ENCODE measurements around the gene FAAP100. TPM values are rescaled to one million over a fixed set of nuclear protein-coding genes. Genes with fewer than 3 reads are reported as not detected.

Gene FAAP100
- total and polyA plus RNA-seq, 2 experiments from 2014 or later = 25.2 to 44.9 TPM

- Histone ChIP-seq H3K9me3 (ENCODE audit: low read depth) (no peaks in the 10 kb centered on the region), H3K4me2 (ENCODE audit: unreplicated experiment) (peak overlapping the region; percentile 91), H3K4me1 (ENCODE audit: insufficient read depth) (peaks cover 28% of the 10 kb centered on the region), H3K9me2 (ENCODE audit: insufficient read depth) (no peaks in the 10 kb centered on the region), H3F3A (ENCODE audit: insufficient read depth) (peaks cover 31% of the 10 kb centered on the region), H3K9ac (peak overlapping the region; percentile 81), H3K27me3 (replicated peaks; ENCODE audit: insufficient read depth) (no peaks in the 10 kb centered on the region), H3K4me3 (peak overlapping the region; percentile 87), H3K36me3 (ENCODE audit: low read depth) (peaks cover 6% of the 10 kb centered on the region), H3K79me2 (ENCODE audit: insufficient read depth) (peaks cover 44% of the 10 kb centered on the region), H3K27ac (peak overlapping the region; percentile 82; the same call in 1 of the 2 replicates), H4K20me1 (ENCODE audit: insufficient read depth) (peaks cover 4% of the 10 kb centered on the region; the same call in 1 of the 2 replicates), H2AFZ (no peak overlapping the region)
- 45 to 53% methylated on average over 4 of the region's 4 CpGs for WGBS, 2 experiments (ENCODE audit: low coverage in 1 of 2, low lambda C conversion rate in 2 of 2, missing lambda C conversion rate in 2 of 2)
- no peak for DNase-seq
- TF ChIP-seq EZH2phosphoT487 (IDR thresholded peaks at IDR 0.05; ENCODE audit: insufficient read depth, low read depth) (no peak), EZH2 (IDR thresholded peaks at IDR 0.05; ENCODE audit: insufficient read depth, poor library complexity, severe bottlenecking) (no peak)
- in situ Hi-C loops (cut with MboI) = no loop called here
Measured at GRCh38 chr17:81516439-81516838, 35.7 kb downstream of the FAAP100 start.

- TF ChIP-seq EZH2phosphoT487 (IDR thresholded peaks at IDR 0.05; ENCODE audit: insufficient read depth, low read depth) (no peak), EZH2 (IDR thresholded peaks at IDR 0.05; ENCODE audit: insufficient read depth, poor library complexity, severe bottlenecking) (no peak)
- no peak overlapping the region for H2AFZ ChIP-seq
- peaks cover 35% of the 10 kb centered on the region for H3F3A ChIP-seq (ENCODE audit: insufficient read depth)
- peak overlapping the region; percentile 81 for H3K9ac ChIP-seq
- peak overlapping the region; percentile 91 for H3K4me2 ChIP-seq (ENCODE audit: unreplicated experiment)
- no peaks in the 10 kb centered on the region for H3K27me3 ChIP-seq (replicated peaks; ENCODE audit: insufficient read depth)
- H3K79me2 ChIP-seq (ENCODE audit: insufficient read depth) = peaks cover 53% of the 10 kb centered on the region
- H4K20me1 ChIP-seq (ENCODE audit: insufficient read depth) = peaks cover 9% of the 10 kb centered on the region; the same call in 1 of the 2 replicates
- peak overlapping the region; percentile 87 for H3K4me3 ChIP-seq
- peaks cover 28% of the 10 kb centered on the region for H3K4me1 ChIP-seq (ENCODE audit: insufficient read depth)
- peaks cover 14% of the 10 kb centered on the region for H3K36me3 ChIP-seq (ENCODE audit: low read depth)
- 54 to 58% methylated on average over 19 of the region's 19 CpGs for WGBS, 2 experiments (ENCODE audit: low coverage in 1 of 2, low lambda C conversion rate in 2 of 2, missing lambda C conversion rate in 2 of 2)
- no peaks in the 10 kb centered on the region for H3K9me3 ChIP-seq (ENCODE audit: low read depth)
- peak overlapping the region; percentile 82 for H3K27ac ChIP-seq
- DNase-seq = no peak
- in situ Hi-C loops (cut with MboI) = no loop called here
- no peaks in the 10 kb centered on the region for H3K9me2 ChIP-seq (ENCODE audit: insufficient read depth)
Measured at GRCh38 chr17:81515530-81516041, 36.6 kb downstream of the FAAP100 start.

GRCh38 chr17:81514739-81515529 is 37.2 kb downstream of the FAAP100 start:
- H2AFZ ChIP-seq = peak overlapping the region; percentile 28; the same call in 1 of the 2 replicates
- H3F3A ChIP-seq (ENCODE audit: insufficient read depth) = peaks cover 39% of the 10 kb centered on the region
- in situ Hi-C loops (cut with MboI) = no loop called here
- no peaks in the 10 kb centered on the region for H3K9me2 ChIP-seq (ENCODE audit: insufficient read depth)
- peaks cover 16% of the 10 kb centered on the region; the same call in 1 of the 2 replicates for H4K20me1 ChIP-seq (ENCODE audit: insufficient read depth)
- peak; percentile 88 for DNase-seq
- peak overlapping the region; percentile 87 for H3K4me3 ChIP-seq
- H3K79me2 ChIP-seq (ENCODE audit: insufficient read depth) = peaks cover 59% of the 10 kb centered on the region
- peak overlapping the region; percentile 91 for H3K4me2 ChIP-seq (ENCODE audit: unreplicated experiment)
- no peaks in the 10 kb centered on the region for H3K9me3 ChIP-seq (ENCODE audit: low read depth)
- TF ChIP-seq EZH2phosphoT487 (IDR thresholded peaks at IDR 0.05; ENCODE audit: insufficient read depth, low read depth) = no peak
- TF ChIP-seq EZH2 (IDR thresholded peaks at IDR 0.05; ENCODE audit: insufficient read depth, poor library complexity, severe bottlenecking) = no peak
- WGBS, 2 experiments (ENCODE audit: low coverage in 1 of 2, low lambda C conversion rate in 2 of 2, missing lambda C conversion rate in 2 of 2) = 2 to 4% methylated on average over 27 to 63 of the region's 82 CpGs
- peaks cover 21% of the 10 kb centered on the region for H3K36me3 ChIP-seq (ENCODE audit: low read depth)
- peak overlapping the region; percentile 82 for H3K27ac ChIP-seq
- H3K4me1 ChIP-seq (ENCODE audit: insufficient read depth) = peaks cover 28% of the 10 kb centered on the region
- no peaks in the 10 kb centered on the region for H3K27me3 ChIP-seq (replicated peaks; ENCODE audit: insufficient read depth)
- peak overlapping the region; percentile 81 for H3K9ac ChIP-seq

GRCh38 chr17:81514489-81514738 is 37.7 kb downstream of the FAAP100 start:
- 0 to 2% methylated on average over 7 to 16 of the region's 34 CpGs for WGBS, 2 experiments (ENCODE audit: low coverage in 1 of 2, low lambda C conversion rate in 2 of 2, missing lambda C conversion rate in 2 of 2)
- peaks cover 44% of the 10 kb centered on the region for H3F3A ChIP-seq (ENCODE audit: insufficient read depth)
- H3K9ac ChIP-seq = peak overlapping the region; percentile 81
- no peaks in the 10 kb centered on the region for H3K27me3 ChIP-seq (replicated peaks; ENCODE audit: insufficient read depth)
- H3K4me2 ChIP-seq (ENCODE audit: unreplicated experiment) = peak overlapping the region; percentile 91
- DNase-seq = no peak
- H3K9me2 ChIP-seq (ENCODE audit: insufficient read depth) = no peaks in the 10 kb centered on the region
- TF ChIP-seq EZH2phosphoT487 (IDR thresholded peaks at IDR 0.05; ENCODE audit: insufficient read depth, low read depth) = no peak
- TF ChIP-seq EZH2 (IDR thresholded peaks at IDR 0.05; ENCODE audit: insufficient read depth, poor library complexity, severe bottlenecking) = no peak
- H3K9me3 ChIP-seq (ENCODE audit: low read depth) = no peaks in the 10 kb centered on the region
- peaks cover 65% of the 10 kb centered on the region for H3K79me2 ChIP-seq (ENCODE audit: insufficient read depth)
- H3K4me3 ChIP-seq = peak overlapping the region; percentile 87
- H3K27ac ChIP-seq = peak overlapping the region; percentile 82
- peaks cover 21% of the 10 kb centered on the region; the same call in 1 of the 2 replicates for H4K20me1 ChIP-seq (ENCODE audit: insufficient read depth)
- in situ Hi-C loops (cut with MboI) = no loop called here
- no peak overlapping the region for H2AFZ ChIP-seq
- H3K36me3 ChIP-seq (ENCODE audit: low read depth) = peaks cover 26% of the 10 kb centered on the region
- peaks cover 28% of the 10 kb centered on the region for H3K4me1 ChIP-seq (ENCODE audit: insufficient read depth)

Data from GM23248 (cell line).